Measurements from ENCODE around the gene SEZ6L2. TPM values are rescaled to one million over a fixed set of nuclear protein-coding genes. Genes with fewer than 3 reads are reported as not detected.

The SEZ6L2 gene
- total RNA-seq, 1 donor from 2014 or later = 29.1 TPM

- Mint-ChIP-seq H3K4me3 (peak overlapping the region; percentile 70), H3K36me3 (no peaks in the 10 kb centered on the region), H3K4me1 (peaks cover 28% of the 10 kb centered on the region), H3K27me3 (ENCODE audit: low read depth) (peaks cover 36% of the 10 kb centered on the region), H3K9me3 (no peaks in the 10 kb centered on the region), H3K27ac (no peak overlapping the region)
- DNase-seq (ENCODE audit: low spot score in 2 of 2, unreplicated experiment in 2 of 2) = no peak
- TF ChIP-seq CTCF (IDR thresholded peaks at IDR 0.05; ENCODE audit: unreplicated experiment) = no peak
Measured at GRCh38 chr16:29898135-29898803, 1.1 kb downstream of the SEZ6L2 start.

- no peak for TF ChIP-seq CTCF (IDR thresholded peaks at IDR 0.05; ENCODE audit: unreplicated experiment)
- no peak overlapping the region for H3K27ac Mint-ChIP-seq
- no peak for DNase-seq (ENCODE audit: low spot score in 2 of 2, unreplicated experiment in 2 of 2)
- H3K9me3 Mint-ChIP-seq = no peaks in the 10 kb centered on the region
- no peaks in the 10 kb centered on the region for H3K36me3 Mint-ChIP-seq
- H3K4me3 Mint-ChIP-seq = no peak overlapping the region
- peaks cover 36% of the 10 kb centered on the region for H3K27me3 Mint-ChIP-seq (ENCODE audit: low read depth)
- peaks cover 28% of the 10 kb centered on the region for H3K4me1 Mint-ChIP-seq
Measured at GRCh38 chr16:29897333-29897732, 2.0 kb downstream of the SEZ6L2 start.

- DNase-seq (ENCODE audit: low spot score in 2 of 2, unreplicated experiment in 2 of 2) = no peak
- H3K27me3 Mint-ChIP-seq (ENCODE audit: low read depth) = peaks cover 32% of the 10 kb centered on the region
- no peaks in the 10 kb centered on the region for H3K9me3 Mint-ChIP-seq
- TF ChIP-seq CTCF (IDR thresholded peaks at IDR 0.05; ENCODE audit: unreplicated experiment) = no peak
- no peaks in the 10 kb centered on the region for H3K36me3 Mint-ChIP-seq
- H3K27ac Mint-ChIP-seq = no peak overlapping the region
- H3K4me3 Mint-ChIP-seq = no peak overlapping the region
- H3K4me1 Mint-ChIP-seq = peaks cover 26% of the 10 kb centered on the region
Measured at GRCh38 chr16:29896841-29897240, 2.5 kb downstream of the SEZ6L2 start.

DNA sequence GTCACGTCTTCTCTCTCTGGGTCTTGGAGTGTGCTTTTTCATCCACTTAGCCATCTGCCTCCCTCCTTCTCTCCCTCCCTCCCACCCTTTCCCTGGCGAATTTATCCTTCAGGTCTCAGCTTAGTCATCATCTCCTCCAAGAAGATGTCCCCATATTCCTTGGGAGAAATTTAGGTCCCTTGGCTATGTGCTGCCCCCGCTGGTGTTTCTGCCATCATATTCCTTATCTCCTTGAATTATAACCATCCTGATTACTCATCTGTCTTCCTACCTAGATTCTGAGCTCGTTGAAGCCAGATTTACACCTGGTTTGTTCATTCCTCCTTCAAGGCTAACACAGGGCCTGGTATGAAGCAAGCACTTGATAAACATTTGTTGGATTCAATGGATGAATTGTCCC, 5.0 kb downstream of the SEZ6L2 start:
- Mint-ChIP-seq H3K27ac (no peak overlapping the region), H3K9me3 (no peaks in the 10 kb centered on the region), H3K27me3 (ENCODE audit: low read depth) (peaks cover 21% of the 10 kb centered on the region), H3K4me3 (no peak overlapping the region), H3K36me3 (no peaks in the 10 kb centered on the region), H3K4me1 (peaks cover 19% of the 10 kb centered on the region)
- no peak for DNase-seq (ENCODE audit: low spot score in 2 of 2, unreplicated experiment in 2 of 2)
- TF ChIP-seq CTCF (IDR thresholded peaks at IDR 0.05; ENCODE audit: unreplicated experiment) = no peak

DNA sequence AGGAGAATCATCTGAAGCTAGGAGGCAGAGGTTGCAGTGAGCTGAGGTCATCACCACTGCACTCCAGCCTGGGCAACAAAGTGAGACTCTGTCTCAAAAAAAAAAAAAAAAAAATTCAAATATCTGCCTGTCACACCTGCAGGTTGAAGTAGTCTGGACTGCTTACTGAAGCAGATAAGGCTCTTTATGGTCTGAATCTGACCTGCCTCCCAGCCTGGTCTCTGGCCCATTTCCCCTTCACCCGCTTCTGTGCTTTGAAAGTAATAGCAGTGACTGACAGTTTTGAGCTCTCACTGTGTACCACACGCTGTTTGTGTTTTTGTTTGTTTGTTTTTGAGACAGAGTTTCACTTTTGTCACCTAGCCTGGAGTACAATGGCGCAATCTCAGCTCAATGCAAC, 5.8 kb downstream of the SEZ6L2 start:
- H3K36me3 Mint-ChIP-seq = no peaks in the 10 kb centered on the region
- no peak for TF ChIP-seq CTCF (IDR thresholded peaks at IDR 0.05; ENCODE audit: unreplicated experiment)
- no peak for DNase-seq (ENCODE audit: low spot score in 2 of 2, unreplicated experiment in 2 of 2)
- peaks cover 14% of the 10 kb centered on the region for H3K4me1 Mint-ChIP-seq
- no peaks in the 10 kb centered on the region for H3K9me3 Mint-ChIP-seq
- no peak overlapping the region for H3K27ac Mint-ChIP-seq
- peaks cover 14% of the 10 kb centered on the region for H3K27me3 Mint-ChIP-seq (ENCODE audit: low read depth)
- H3K4me3 Mint-ChIP-seq = no peak overlapping the region

- TF ChIP-seq CTCF (IDR thresholded peaks at IDR 0.05; ENCODE audit: unreplicated experiment) = no peak
- no peak overlapping the region for H3K4me3 Mint-ChIP-seq
- H3K4me1 Mint-ChIP-seq = peaks cover 3% of the 10 kb centered on the region
- DNase-seq (ENCODE audit: low spot score in 2 of 2, unreplicated experiment in 2 of 2) = no peak
- no peak overlapping the region for H3K27ac Mint-ChIP-seq
- H3K9me3 Mint-ChIP-seq = no peaks in the 10 kb centered on the region
- no peaks in the 10 kb centered on the region for H3K36me3 Mint-ChIP-seq
- H3K27me3 Mint-ChIP-seq (ENCODE audit: low read depth) = peaks cover 3% of the 10 kb centered on the region
Measured at GRCh38 chr16:29892458-29892813, 6.9 kb downstream of the SEZ6L2 start.

All from mesothelial cell of epicardium (in vitro differentiated cells).